HUDEP-2 (cell line): Measurements from ENCODE around the gene GAREM2.
"Not testable (repeated sequence)": the region's sequence is repeated elsewhere in the genome, so short reads cannot be mapped to it uniquely, and the experiment has no call there.

Source experiments
- DNase-seq, 76 experiments: peaks; one replicate each; lab custom pipeline; 2025; ENCODE audit not compliant: unreplicated experiment in 76 of 76; lab: John Stamatoyannopoulos, UW

Gene GAREM2

GRCh38 chr2:26172871-26173775, at the start of gene GAREM2:
TSS of gene GAREM2 (plus strand) at chr2:26173088. CDS start at chr2:26173221, 133 bp downstream.
- DNase-seq, result no peak

DNA sequence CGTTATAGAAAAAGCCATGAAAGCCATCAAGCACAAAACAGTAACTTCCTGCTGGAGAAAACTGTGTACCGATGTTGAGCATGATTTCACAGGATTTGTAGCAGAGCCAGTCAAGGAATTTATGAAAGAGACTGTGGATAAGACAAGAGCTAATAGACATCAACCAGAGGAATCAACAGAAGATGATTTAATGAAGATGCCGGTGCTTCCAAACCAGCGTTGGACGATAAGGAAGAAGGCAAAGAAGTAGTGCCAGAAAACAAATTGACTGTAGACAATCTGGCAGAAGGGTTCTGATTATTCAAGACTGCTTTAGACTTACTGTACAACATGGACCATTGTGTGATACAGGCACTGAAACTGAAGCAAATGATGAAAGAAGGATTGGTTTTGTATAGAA, 49.5 kb upstream of the GAREM2 start:
- DNase-seq, result no peak

- DNase-seq, result no peak
These were observed 46.8 kb upstream of the GAREM2 start for GRCh38 chr2:26126074-26126473.

DNA sequence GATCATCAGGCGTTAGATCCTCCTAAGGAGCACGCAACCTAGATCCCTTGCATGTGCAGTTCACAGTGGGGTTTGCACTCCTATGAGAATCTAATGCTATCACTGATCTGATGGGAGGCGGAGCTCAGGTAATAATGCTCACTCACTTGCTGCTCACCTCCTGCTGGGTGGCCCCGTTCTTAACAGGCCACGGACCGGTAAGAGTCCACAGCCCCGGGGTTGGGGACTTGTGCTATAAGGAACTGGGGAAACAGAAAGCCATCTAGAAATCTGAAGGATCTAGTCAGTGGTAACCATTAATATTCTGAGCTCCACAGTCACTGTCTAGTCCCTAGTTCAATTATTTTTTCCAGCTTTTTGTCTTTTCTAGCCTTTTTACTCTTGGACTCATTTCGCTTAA, 44.7 kb upstream of the GAREM2 start:
- no peak for DNase-seq

GRCh38 chr2:26130763-26131162, 42.1 kb upstream of the GAREM2 start:
- no peak for DNase-seq

DNA sequence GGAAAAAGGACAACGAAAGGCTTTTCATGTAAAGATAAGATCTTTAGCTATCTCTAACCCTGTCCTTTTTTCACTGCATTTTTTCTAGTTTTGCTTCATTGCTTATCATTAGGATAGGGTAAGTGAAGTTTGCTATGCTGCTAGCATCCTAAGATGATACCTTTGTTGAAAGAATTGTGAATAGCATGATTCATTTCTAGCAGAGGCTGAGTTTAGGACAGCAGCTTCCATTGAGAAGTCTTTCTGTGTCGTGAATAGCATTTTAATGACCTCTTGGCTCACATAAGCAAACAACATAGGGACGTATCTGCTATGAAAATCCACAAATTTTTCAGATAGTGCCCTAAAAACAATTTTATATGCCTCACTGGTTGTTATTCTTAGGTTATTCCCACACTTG, 36.4 kb upstream of the GAREM2 start:
- no peak for DNase-seq

DNA sequence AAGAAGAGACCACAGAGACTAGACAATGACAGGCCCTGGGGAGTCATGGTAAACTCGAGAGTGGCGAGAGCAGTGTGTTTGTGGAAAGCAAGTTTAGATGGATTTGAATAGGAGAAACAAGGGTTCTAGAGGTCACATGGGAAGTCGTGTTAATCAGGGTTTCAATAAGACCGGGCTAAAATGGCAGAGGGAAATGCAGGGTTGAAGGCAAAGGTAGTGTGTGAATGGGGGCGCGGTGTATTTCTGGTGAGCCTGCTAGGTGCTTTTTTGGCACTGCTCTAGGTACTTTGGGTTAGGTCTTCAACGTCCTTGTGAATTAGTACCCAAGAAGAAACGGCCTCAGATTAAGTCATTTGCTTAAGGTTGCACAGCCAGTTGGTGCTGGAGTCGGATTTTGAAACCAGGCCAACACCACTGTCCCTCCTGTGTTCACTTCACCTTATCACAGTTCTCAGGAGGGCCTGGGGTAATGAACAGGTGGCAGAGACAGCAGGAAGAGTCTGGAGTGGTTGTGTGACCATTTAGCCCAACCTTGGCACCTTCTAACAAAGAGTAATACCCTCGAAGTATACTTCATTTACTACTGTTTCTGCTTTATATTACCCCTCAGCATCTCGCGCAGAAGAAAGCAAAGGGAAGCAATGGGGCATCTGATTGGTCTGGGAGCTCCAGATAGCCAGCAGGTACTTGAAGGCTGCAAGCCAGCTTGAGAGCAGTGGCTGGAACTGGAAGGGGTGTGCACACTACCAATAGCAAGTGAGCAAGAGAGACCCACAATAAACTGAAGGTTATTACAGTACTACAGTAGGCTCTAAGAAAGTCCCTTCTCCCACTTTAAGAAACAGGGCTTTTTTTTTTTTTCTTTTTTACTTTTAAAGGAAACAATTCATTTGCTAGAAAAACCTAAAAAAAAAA, 33.4 kb upstream of the GAREM2 start:
- peak in 7 of 76 experiments; percentile 4 to 39 (median 17) for DNase-seq

- DNase-seq, result no peak
These were observed 31.6 kb upstream of the GAREM2 start for GRCh38 chr2:26141145-26141769.

DNA sequence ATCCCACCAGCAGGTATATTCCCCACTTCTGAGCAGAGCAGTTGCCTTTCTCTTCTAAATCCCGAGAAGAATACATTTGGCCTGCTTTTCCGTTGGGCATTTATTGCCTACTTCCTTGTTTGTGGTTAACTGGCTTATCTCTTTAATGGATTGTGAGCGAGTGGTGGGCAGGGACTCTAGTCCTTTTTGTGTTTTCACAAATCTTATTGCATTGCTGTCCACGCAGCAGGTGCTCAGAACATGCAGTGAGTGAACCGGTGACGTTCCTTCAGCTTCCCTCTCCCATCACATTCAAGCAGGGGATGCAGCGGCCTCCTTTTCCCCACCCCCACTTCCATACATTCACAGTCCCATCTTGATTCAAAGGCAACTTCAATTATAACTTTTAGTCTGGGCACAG, 28.9 kb upstream of the GAREM2 start:
- peak in 1 of 76 experiments; percentile 12 for DNase-seq

GRCh38 chr2:26144953-26145680, 27.8 kb upstream of the GAREM2 start:
- DNase-seq, result peak in 50 of 76 experiments; percentile 5 to 61 (median 34)

GRCh38 chr2:26148501-26148900, 24.4 kb upstream of the GAREM2 start:
- DNase-seq, result no peak

DNA sequence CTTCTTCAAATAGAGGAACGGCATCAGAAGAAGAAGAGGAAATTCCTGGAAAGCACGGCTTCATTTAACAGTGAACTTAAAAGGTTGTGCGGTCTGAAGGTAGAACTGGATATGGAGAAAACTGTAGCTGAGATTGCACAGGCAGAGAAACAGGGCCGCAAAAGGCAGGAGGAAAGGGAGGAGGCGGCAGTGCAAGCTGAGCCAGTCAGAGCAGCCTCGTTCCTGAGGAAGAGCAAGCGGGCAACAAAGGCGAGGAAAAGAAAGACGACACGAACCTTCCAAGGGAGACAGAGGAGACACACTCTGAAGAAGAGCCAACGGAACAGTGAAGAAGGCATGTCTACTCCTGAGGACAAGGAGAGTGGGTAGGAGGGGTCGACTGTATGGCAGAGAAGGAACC, 22.6 kb upstream of the GAREM2 start:
- DNase-seq, result no peak

- no peak for DNase-seq
These were observed 15.3 kb upstream of the GAREM2 start for GRCh38 chr2:26157580-26157979.

DNA sequence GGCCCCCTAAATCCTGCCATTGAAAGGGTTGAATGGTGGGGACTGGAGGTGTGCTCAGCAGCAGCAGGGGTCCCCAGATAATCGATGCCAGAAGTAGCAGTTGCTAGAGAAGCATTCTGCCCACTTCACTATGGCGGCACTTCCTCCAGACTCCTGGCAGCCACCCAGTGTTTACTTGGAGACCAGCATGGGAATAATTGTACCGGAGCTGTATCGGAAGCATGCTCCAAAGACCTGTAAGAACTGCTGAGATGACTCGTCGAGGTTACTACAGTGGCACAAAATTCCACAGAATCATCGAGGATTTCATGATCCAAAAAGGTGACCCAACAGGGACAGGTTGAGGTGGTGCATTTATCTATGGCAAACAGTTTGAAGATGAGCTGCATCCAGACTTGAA, 11.0 kb upstream of the GAREM2 start:
- no peak for DNase-seq

GRCh38 chr2:26162963-26163362, 9.9 kb upstream of the GAREM2 start:
- no peak for DNase-seq

DNA sequence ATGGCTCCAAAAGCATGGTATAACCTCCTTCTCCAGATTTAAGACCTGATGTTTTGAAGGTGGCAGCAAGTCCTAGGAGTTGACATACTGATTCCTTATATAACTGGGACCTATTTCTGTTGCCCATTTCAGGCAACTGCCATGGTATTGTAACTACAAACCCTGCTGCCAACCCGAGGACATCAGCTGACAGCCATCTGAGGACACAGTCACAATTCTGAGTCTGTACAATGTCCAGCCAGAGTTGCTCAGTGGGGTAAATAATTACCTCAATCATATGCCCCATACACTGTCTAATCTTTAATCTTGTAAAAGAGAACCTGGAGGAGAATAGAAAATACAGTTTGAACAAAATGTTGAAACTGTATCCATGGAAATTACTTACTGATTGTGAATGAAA, 8.7 kb upstream of the GAREM2 start:
- DNase-seq, result no peak

DNA sequence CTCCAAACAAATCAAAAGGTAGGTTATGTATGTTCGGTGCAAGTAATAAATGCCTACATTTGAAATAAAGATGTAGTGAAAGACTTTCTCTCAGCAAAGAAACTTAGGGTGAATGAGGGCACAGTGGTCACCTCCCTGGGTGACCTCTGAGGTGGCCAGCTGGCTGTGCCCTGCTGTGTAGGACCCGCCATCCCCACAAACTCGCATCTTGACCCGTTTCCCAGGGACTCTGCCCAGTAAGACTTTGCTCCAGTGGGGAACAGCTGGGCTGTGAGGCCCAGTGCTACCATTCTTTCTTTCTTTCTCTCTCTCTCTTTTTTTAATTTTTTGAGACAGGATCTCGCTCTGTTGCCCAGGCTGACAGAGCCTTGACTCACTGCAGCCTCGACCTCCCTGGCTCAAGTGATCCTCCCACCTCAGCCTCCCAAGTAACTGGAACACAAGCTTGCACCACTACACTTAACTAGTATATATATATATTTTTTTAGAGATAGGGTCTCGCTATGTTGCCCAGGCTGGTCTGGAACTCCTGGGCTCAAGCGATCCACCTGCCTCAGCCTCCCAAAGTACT, 8.2 kb upstream of the GAREM2 start:
- no peak for DNase-seq

DNA sequence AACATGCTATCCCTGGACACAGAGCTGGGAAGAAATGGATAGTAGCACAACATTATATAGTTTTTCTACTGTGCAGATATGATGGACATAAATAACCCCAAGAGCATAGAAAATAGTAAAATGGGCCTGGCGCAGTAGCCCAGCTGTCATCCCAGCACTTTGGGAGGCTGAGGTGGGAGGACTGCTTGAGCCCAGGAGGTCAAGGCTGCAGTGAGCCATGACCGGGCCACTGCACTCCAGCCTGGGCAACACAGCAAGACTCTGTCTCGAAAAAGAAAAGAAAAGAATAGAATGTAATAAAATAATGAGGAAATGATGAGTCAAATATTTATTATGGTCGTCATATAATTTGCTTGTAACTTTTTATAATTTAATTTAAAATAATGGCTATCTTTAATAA, 7.5 kb upstream of the GAREM2 start:
- DNase-seq, result no peak

GRCh38 chr2:26166541-26166940, 6.3 kb upstream of the GAREM2 start:
- not testable (repeated sequence) for DNase-seq

GRCh38 chr2:26168785-26169184, 4.1 kb upstream of the GAREM2 start:
- DNase-seq, result no peak
